ENCODE measurements around the gene TK2. TPM values are rescaled to one million over a fixed set of nuclear protein-coding genes. Genes with fewer than 3 reads are reported as not detected.
A peak's percentile ranks its signal among the peaks of the same experiment; 100 is the strongest.

TK2 gene
- total RNA-seq, 1 experiment from 2014 or later = 31.2 TPM

GRCh38 chr16:66507731-66508239 lies 42.1 kb downstream of the TK2 start:
- TF ChIP-seq CTCF (IDR thresholded peaks at IDR 0.05; ENCODE audit: unreplicated experiment) = no peak
- no peaks in the 10 kb centered on the region for H3K27me3 Mint-ChIP-seq (ENCODE audit: insufficient read depth, unreplicated experiment)
- intact Hi-C loops (cut with micrococcal nuclease) = loop anchor here (2.0 kb wide), 1 partner anchor 45 kb away; the partner anchor contains the start of gene CKLF
- H3K9me3 Mint-ChIP-seq (ENCODE audit: unreplicated experiment) = no peaks in the 10 kb centered on the region
- H3K36me3 Mint-ChIP-seq (ENCODE audit: insufficient read depth, unreplicated experiment) = peaks cover 37% of the 10 kb centered on the region
- ChIA-PET POLR2A (interaction anchor here (0.6 to 6.5 kb wide), 16 partner anchors 10 to 319 kb away, joined by 3 to 97 read pairs (median 4); partner anchors contain the start of genes CKLF and TK2), CTCF (interaction anchor here (0.6 to 2.3 kb wide), 11 partner anchors 24 to 367 kb away, joined by 3 to 8 read pairs (median 4); no protein-coding TSS in a partner anchor)
- no TSS peak for BruUV-seq (replicated peaks)
- DNase-seq (ENCODE audit: unreplicated experiment) = no peak
- H3K4me1 Mint-ChIP-seq (ENCODE audit: insufficient read depth, unreplicated experiment) = peaks cover 71% of the 10 kb centered on the region
- H3K27ac Mint-ChIP-seq (ENCODE audit: low read depth, unreplicated experiment) = peak overlapping the region; percentile 69
- H3K4me3 Mint-ChIP-seq (ENCODE audit: unreplicated experiment) = peak overlapping the region; percentile 22

GRCh38 chr16:66503612-66504011 lies 46.3 kb downstream of the TK2 start:
- no peak overlapping the region for H3K27ac Mint-ChIP-seq (ENCODE audit: low read depth, unreplicated experiment)
- BruUV-seq (replicated peaks) = no TSS peak
- intact Hi-C loops (cut with micrococcal nuclease) = loop anchor here (2.0 kb wide), 1 partner anchor 17 kb away; no protein-coding TSS in a partner anchor
- no peak overlapping the region for H3K4me3 Mint-ChIP-seq (ENCODE audit: unreplicated experiment)
- H3K27me3 Mint-ChIP-seq (ENCODE audit: insufficient read depth, unreplicated experiment) = no peaks in the 10 kb centered on the region
- no peaks in the 10 kb centered on the region for H3K9me3 Mint-ChIP-seq (ENCODE audit: unreplicated experiment)
- DNase-seq (ENCODE audit: unreplicated experiment) = no peak
- H3K4me1 Mint-ChIP-seq (ENCODE audit: insufficient read depth, unreplicated experiment) = peaks cover 52% of the 10 kb centered on the region
- peaks cover 13% of the 10 kb centered on the region for H3K36me3 Mint-ChIP-seq (ENCODE audit: insufficient read depth, unreplicated experiment)
- no peak for TF ChIP-seq CTCF (IDR thresholded peaks at IDR 0.05; ENCODE audit: unreplicated experiment)
- CTCF ChIA-PET = interaction anchor here (2.0 kb wide), 1 partner anchor 16 kb away, joined by 9 read pairs; no protein-coding TSS in a partner anchor
- POLR2A ChIA-PET = interaction anchor here (0.7 to 2.2 kb wide), 4 partner anchors 14 to 96 kb away, joined by 3 to 28 read pairs (median 5); no protein-coding TSS in a partner anchor

- peak overlapping the region; percentile 31 for H3K27ac Mint-ChIP-seq (ENCODE audit: low read depth, unreplicated experiment)
- no peaks in the 10 kb centered on the region for H3K9me3 Mint-ChIP-seq (ENCODE audit: unreplicated experiment)
- no peaks in the 10 kb centered on the region for H3K27me3 Mint-ChIP-seq (ENCODE audit: insufficient read depth, unreplicated experiment)
- BruUV-seq (replicated peaks) = no TSS peak
- intact Hi-C loops (cut with micrococcal nuclease) = loop anchor here (2.0 kb wide), 1 partner anchor 16 kb away; no protein-coding TSS in a partner anchor
- no peak for DNase-seq (ENCODE audit: unreplicated experiment)
- POLR2A ChIA-PET = interaction anchor here (0.7 to 2.2 kb wide), 7 partner anchors 9 to 95 kb away, joined by 3 to 28 read pairs (median 5); no protein-coding TSS in a partner anchor
- peaks cover 9% of the 10 kb centered on the region for H3K36me3 Mint-ChIP-seq (ENCODE audit: insufficient read depth, unreplicated experiment)
- no peak overlapping the region for H3K4me3 Mint-ChIP-seq (ENCODE audit: unreplicated experiment)
- TF ChIP-seq CTCF (IDR thresholded peaks at IDR 0.05; ENCODE audit: unreplicated experiment) = no peak
- H3K4me1 Mint-ChIP-seq (ENCODE audit: insufficient read depth, unreplicated experiment) = peaks cover 47% of the 10 kb centered on the region
- CTCF ChIA-PET = interaction anchor here (0.7 to 2.0 kb wide), 3 partner anchors 16 to 261 kb away, joined by 3 to 9 read pairs (median 4); partner anchors contain the start of gene TK2
Observed at GRCh38 chr16:66503030-66503429, 46.9 kb downstream of the TK2 start.

All from MCF 10A (cell line).